ENCODE results near the gene MAP2K1. TPM values are rescaled to one million over a fixed set of nuclear protein-coding genes. Genes with fewer than 3 reads are reported as not detected.
"Not testable (repeated sequence)": the region's sequence is repeated elsewhere in the genome, so short reads cannot be mapped to it uniquely, and the experiment has no call there.

MAP2K1 gene
- polyA plus RNA-seq: 39.7 TPM

- Mint-ChIP-seq H3K4me1 (peaks cover 36 to 45% (median 40%) of the 10 kb centered on the region in 3 donors), H3K27me3 (peaks cover 2% of the 10 kb centered on the region), H3K27ac (peak within 1 kb of the TSS; percentile 74 to 99 (median 92)), H3K36me3 (peaks cover 5% of the 10 kb centered on the region), H3K9me3 (no peaks in the 10 kb centered on the region), H3K4me3 (peak within 1 kb of the TSS; percentile 92 to 99 (median 94))
Measured at GRCh38 chr15:66386204-66387123, at the start of gene MAP2K1. Gene MAP2K1 (plus strand): TSS chr15:66386912. CDS start chr15:66387348, 436 bp downstream.

- H3K4me3 Mint-ChIP-seq, H3K9me3 Mint-ChIP-seq, H3K27me3 Mint-ChIP-seq, H3K4me1 Mint-ChIP-seq, H3K27ac Mint-ChIP-seq: not testable (repeated sequence)
- H3K36me3 Mint-ChIP-seq: peaks cover 18% of the 10 kb centered on the region
Measured at GRCh38 chr15:66348530-66348929, 38.2 kb upstream of the MAP2K1 start.

- peak overlapping the region; percentile 91 to 99 (median 98) for H3K4me3 Mint-ChIP-seq
- H3K36me3 Mint-ChIP-seq: peaks cover 5% of the 10 kb centered on the region
- H3K4me1 Mint-ChIP-seq: peaks cover 18 to 22% (median 22%) of the 10 kb centered on the region in 3 donors
- peak overlapping the region; percentile 88 to 95 (median 93) for H3K27ac Mint-ChIP-seq
- H3K27me3 Mint-ChIP-seq: no peaks in the 10 kb centered on the region
- H3K9me3 Mint-ChIP-seq: no peaks in the 10 kb centered on the region
Measured at GRCh38 chr15:66356077-66356358, 30.7 kb upstream of the MAP2K1 start.

DNA sequence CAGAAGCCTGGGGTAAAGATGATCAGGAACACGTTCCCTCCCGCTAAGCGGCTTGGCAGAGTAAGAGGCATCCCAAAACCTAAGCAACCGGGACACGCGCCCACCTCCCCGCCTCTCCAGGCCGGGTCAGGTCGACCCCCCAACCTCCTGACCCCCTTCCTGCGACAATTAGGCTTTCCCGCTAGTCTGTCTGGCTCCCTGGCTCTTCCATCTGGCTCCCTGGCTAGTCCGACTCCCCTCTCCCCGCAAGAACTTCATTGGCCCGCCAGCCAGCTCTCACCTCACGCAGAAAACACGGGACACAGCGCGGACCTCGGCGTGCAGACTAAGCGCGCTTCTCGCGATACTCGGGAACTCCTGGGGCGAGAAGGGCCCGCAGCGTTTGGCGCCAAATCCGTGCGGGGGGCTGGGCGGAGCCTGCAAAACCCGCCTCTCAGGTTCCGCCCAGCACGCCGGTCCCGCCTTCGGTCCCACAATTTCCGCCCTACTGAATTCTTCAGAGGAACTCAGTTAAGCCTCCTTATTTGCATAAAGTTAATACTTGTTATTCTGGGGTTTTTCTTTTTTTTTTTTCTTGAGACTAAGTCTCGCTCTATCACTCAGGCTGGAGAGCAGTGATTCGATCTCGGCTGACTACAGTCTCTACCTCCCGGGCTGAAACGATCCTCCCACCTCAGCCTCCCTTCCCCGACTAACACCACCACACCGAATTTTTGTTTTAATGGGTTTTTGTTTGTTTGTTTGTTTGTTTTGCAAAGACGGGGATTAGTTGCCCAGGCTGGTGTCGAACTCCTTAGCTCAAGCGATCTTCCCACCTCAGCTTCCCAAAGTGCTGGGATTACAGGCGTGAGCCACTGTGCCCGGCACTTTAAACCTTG, 30.1 kb upstream of the MAP2K1 start, which contains the start of gene TIPIN:
TSS of gene TIPIN (minus strand) at position 327 of the 878 bp plus-strand sequence. CDS start 3,738 bp downstream, outside the sequence.
- H3K27me3 Mint-ChIP-seq: no peaks in the 10 kb centered on the region
- no peaks in the 10 kb centered on the region for H3K9me3 Mint-ChIP-seq
- peak within 1 kb of the TSS; percentile 91 to 99 (median 98) for H3K4me3 Mint-ChIP-seq
- peaks cover 5% of the 10 kb centered on the region for H3K36me3 Mint-ChIP-seq
- peaks cover 18 to 22% (median 22%) of the 10 kb centered on the region in 3 donors for H3K4me1 Mint-ChIP-seq
- peak within 1 kb of the TSS; percentile 88 to 95 (median 93) for H3K27ac Mint-ChIP-seq

DNA sequence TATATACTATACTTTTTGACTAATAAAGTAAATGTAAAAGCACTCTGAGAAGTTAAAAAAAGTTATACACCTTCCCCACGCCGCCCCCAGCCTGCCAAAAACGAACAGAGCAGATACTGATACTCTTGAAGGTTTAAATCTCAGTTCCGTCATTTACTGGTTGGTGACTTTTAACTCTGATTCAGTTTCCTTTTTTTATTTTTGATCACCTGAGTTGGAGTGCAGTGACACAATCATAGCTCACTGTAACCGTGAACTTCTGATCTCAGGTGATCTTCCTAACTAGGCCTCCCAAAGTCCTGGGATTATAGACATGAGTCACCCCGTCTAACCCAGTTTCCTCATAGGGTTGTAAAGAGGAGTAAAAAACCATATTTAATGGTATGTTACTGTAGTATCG, 27.0 kb upstream of the MAP2K1 start:
- no peaks in the 10 kb centered on the region for H3K36me3 Mint-ChIP-seq
- no peaks in the 10 kb centered on the region for H3K27me3 Mint-ChIP-seq
- H3K27ac Mint-ChIP-seq: peak overlapping the region in 2 of 3 donors; percentile 62 to 72
- peak overlapping the region in 2 of 4 donors; percentile 32 to 46 for H3K4me3 Mint-ChIP-seq
- H3K9me3 Mint-ChIP-seq: no peaks in the 10 kb centered on the region
- H3K4me1 Mint-ChIP-seq: peaks cover 18 to 22% (median 19%) of the 10 kb centered on the region in 3 donors

- not testable (repeated sequence) for H3K9me3 Mint-ChIP-seq, H3K27ac Mint-ChIP-seq, H3K36me3 Mint-ChIP-seq, H3K27me3 Mint-ChIP-seq, H3K4me3 Mint-ChIP-seq
- H3K4me1 Mint-ChIP-seq: peaks cover 8 to 10% (median 8%) of the 10 kb centered on the region in 3 donors
Measured at GRCh38 chr15:66361745-66362460, 24.8 kb upstream of the MAP2K1 start.

DNA sequence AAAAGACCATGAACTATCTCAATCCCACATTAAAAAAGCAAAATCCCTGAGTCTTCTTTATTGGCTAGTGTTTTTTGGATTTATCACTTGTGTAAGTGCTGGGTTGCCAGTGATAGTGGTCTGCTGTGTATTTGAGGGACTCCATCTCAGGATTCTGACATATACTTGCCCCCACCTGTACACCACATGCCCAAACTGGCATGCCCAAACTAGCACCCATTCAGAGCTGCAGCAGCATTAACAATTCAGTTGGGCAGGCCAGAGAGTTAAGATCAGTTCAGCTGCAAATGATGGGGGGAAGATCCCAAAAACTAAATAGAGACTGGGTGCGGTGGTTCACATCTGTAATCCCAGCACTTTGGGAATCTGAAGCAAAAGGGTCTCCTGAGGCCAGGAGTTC, 23.9 kb upstream of the MAP2K1 start:
- H3K27me3 Mint-ChIP-seq: no peaks in the 10 kb centered on the region
- no peak overlapping the region for H3K4me3 Mint-ChIP-seq
- H3K9me3 Mint-ChIP-seq: no peaks in the 10 kb centered on the region
- peaks cover 5 to 7% (median 5%) of the 10 kb centered on the region in 3 donors for H3K4me1 Mint-ChIP-seq
- no peaks in the 10 kb centered on the region for H3K36me3 Mint-ChIP-seq
- no peak overlapping the region for H3K27ac Mint-ChIP-seq

GRCh38 chr15:66364944-66365528, 21.7 kb upstream of the MAP2K1 start:
- Mint-ChIP-seq H3K9me3 (no peaks in the 10 kb centered on the region), H3K27me3 (no peaks in the 10 kb centered on the region), H3K4me1 (peaks cover 7 to 8% (median 7%) of the 10 kb centered on the region in 3 donors), H3K4me3 (no peak overlapping the region), H3K36me3 (no peaks in the 10 kb centered on the region), H3K27ac (no peak overlapping the region)

DNA sequence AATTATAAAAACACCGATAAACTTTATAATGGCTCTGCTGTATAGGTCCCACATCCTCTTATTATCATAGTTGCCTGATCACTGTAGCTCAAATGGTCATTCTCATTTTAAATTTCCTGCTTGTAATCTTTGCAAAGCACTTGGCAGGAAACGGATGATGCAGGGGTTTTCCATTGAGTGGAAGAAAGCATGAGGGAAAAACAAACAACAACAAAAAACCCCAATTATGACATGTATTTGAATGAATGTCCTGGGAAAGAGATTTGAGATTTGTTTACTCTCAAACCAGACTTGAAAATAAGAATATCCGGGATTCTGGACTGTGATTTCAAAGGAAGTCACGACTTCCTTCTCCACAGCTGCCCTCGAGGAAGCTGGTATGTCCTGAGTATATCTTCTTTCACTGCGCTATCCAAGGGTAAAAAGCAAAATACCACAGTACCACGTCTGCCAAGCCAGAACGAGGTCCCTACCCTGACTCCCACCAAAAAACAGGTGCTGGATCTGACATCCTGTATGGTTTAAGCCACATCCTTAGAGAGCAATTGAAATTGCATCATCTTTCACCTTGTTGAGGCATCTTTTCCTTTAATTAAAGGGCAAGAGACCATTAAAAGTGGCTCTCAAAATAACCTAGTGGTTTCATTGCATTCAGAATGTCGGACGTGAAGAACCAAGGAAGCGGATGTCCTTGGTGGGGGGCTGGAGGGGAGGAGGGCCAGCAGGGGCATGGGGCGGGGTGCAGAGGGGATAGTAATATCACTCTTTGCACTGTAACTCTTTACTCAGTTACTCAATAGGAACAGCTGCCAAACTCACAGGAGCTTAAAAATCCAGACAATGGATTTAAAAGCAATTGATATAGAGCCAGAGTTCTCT, 16.7 kb upstream of the MAP2K1 start:
- no peaks in the 10 kb centered on the region for H3K27me3 Mint-ChIP-seq
- peaks cover 0 to 7% (median 2%) of the 10 kb centered on the region in 3 donors for H3K9me3 Mint-ChIP-seq
- H3K36me3 Mint-ChIP-seq: no peaks in the 10 kb centered on the region
- peaks cover 9 to 10% (median 10%) of the 10 kb centered on the region in 3 donors for H3K4me1 Mint-ChIP-seq
- peak overlapping the region; percentile 38 to 91 (median 68) for H3K4me3 Mint-ChIP-seq
- peak overlapping the region in 2 of 3 donors; percentile 13 to 63 for H3K27ac Mint-ChIP-seq

DNA sequence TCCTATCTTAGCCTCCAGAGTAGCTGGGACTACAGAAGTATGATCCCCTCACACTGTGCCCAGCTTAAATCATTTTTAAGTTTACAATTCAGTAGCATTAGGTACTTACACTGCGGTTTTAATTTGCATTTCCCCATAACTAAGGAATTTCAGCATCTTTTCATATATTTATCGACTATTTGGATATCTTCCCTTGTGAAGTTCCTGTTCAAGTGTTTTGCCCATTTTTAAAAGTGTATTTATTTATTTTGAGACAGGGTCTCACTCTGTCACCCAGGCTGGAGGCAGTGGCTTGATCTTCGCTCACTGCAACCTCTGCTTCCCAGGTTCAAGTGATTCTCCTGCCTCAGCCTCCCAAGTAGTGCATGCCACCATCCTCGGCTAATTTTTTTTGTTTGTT, 12.5 kb upstream of the MAP2K1 start:
- Mint-ChIP-seq H3K27ac (no peak overlapping the region), H3K9me3 (peaks cover 0 to 7% (median 2%) of the 10 kb centered on the region in 3 donors), H3K36me3 (no peaks in the 10 kb centered on the region), H3K4me1 (peaks cover 10% of the 10 kb centered on the region in 3 donors), H3K27me3 (no peaks in the 10 kb centered on the region), H3K4me3 (no peak overlapping the region)

- Mint-ChIP-seq H3K27ac (no peak overlapping the region), H3K9me3 (peaks cover 0 to 7% (median 2%) of the 10 kb centered on the region in 3 donors)
Measured at GRCh38 chr15:66378814-66379430, 7.8 kb upstream of the MAP2K1 start.

DNA sequence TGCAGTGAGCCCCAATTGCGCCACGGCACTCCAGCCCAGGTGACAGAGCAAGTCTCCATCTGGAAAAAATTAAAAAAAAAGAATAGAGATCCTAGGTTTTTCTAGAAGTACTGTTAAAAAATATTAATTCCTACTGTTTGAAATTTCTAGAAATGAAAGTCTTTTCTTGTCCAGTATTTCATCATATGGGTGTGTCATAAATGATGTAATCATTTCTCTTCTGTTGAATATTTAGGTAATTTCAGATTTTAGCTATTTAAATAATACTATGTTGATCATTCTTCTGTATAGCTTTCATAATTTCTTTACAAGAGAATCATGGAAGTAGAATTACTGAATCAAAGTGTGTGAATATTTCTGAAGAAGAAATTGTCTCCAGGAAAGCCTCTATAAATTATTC, 5.3 kb upstream of the MAP2K1 start:
- not testable (repeated sequence) for H3K4me3 Mint-ChIP-seq, H3K27me3 Mint-ChIP-seq

More at GRCh38 chr15:66378814-66379430, 7.8 kb upstream of the MAP2K1 start:
- peaks cover 3% of the 10 kb centered on the region for H3K36me3 Mint-ChIP-seq
- no peak overlapping the region for H3K4me3 Mint-ChIP-seq
- peaks cover 0 to 1% (median 0%) of the 10 kb centered on the region in 3 donors for H3K4me1 Mint-ChIP-seq
- no peaks in the 10 kb centered on the region for H3K27me3 Mint-ChIP-seq

More for the DNA sequence above, 5.3 kb upstream of the MAP2K1 start:
- not testable (repeated sequence) for H3K4me1 Mint-ChIP-seq, H3K9me3 Mint-ChIP-seq, H3K36me3 Mint-ChIP-seq, H3K27ac Mint-ChIP-seq
